ENCODE data around the gene NEK4. TPM values are rescaled to one million over a fixed set of nuclear protein-coding genes. Genes with fewer than 3 reads are reported as not detected.

NEK4 gene
- total and polyA plus RNA-seq, 10 of the 15 experiments (the other 5 are each of a cell fraction or from before 2014, with no cell fraction given): 7.0 to 29.1 (median 16.4) TPM

GRCh38 chr3:52787672-52788625 is 17.2 kb upstream of the NEK4 start (continued):
- no peak for TF ChIP-seq CUX1 (IDR thresholded peaks at IDR 0.05; ENCODE audit: insufficient replicate concordance, low read depth, low read length)
- no peak for TF ChIP-seq CREM (IDR thresholded peaks at IDR 0.05; ENCODE audit: low read depth)

DNA sequence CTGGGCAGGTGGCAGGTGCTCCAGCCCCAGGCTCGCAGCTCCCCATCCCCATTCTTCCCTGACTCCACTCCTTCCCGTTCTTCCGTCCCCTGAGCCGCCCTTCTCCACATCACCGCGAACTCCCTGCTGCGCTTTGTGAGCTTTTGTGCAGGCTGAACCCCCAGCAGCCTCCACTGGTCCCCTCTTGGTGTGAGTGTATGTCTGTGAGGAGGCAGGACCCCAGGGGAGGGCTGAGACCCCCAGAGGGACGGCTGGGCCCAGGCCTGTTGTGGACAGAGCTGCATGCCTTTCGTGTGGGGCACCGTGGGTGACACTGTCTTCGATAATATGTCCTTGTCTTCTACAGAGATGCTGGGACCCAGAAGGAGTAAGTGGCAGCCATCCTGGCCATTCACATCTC is 16.5 kb upstream of the NEK4 start:
- ChIA-PET RAD21 (ENCODE audit: unreplicated experiment) (no interaction called here), CTCF (interaction anchor here (1.1 kb wide), 1 partner anchor 34 kb away, joined by 3 read pairs; no protein-coding TSS in a partner anchor), SMC1A (ENCODE audit: uncharacterized antibody, unreplicated experiment) (no interaction called here), POLR2A (no interaction called here)
- no TSS peak for BruUV-seq (replicated peaks)
- Histone ChIP-seq H3K27me3 (replicated peaks in 1 of 2; ENCODE audit: control insufficient read depth in 2 of 2, insufficient read depth in 2 of 2, low read length in 1 of 2) (no peaks in the 10 kb centered on the region; a peak in 1 of 4 replicates), H3K27ac (ENCODE audit: control insufficient read depth, insufficient read depth) (no peak overlapping the region), H3K79me2 (ENCODE audit: control insufficient read depth, insufficient read depth, low read length) (no peaks in the 10 kb centered on the region), H3K36me3 (ENCODE audit: control insufficient read depth in 2 of 2, insufficient read depth in 2 of 2, low read length in 1 of 2) (no peaks in the 10 kb centered on the region), H2AFZ (ENCODE audit: control insufficient read depth, low read depth, low read length) (no peak overlapping the region), H3K9ac (ENCODE audit: control insufficient read depth, insufficient read depth, low read length) (no peak overlapping the region), H3K4me3 (no peak overlapping the region), H3K4me2 (ENCODE audit: control insufficient read depth, insufficient read depth) (no peak overlapping the region), H4K20me1 (ENCODE audit: control insufficient read depth, insufficient read depth) (no peaks in the 10 kb centered on the region), H3K4me1 (ENCODE audit: control insufficient read depth, insufficient read depth, low read length) (no peaks in the 10 kb centered on the region), H3K9me3 (replicated peaks; ENCODE audit: control insufficient read depth, insufficient read depth, low read length) (no peaks in the 10 kb centered on the region)
- intact Hi-C loops (cut with micrococcal nuclease; ENCODE audit: unreplicated experiment): no loop called here
- FAIRE-seq (no peak), DNase-seq (ENCODE audit: low read depth, low spot score) (no peak), ATAC-seq (no peak)
- in situ Hi-C loops (cut with MboI): no loop called here
- 63% methylated on average over 11 of the region's 11 CpGs for WGBS (ENCODE audit: insufficient coverage, insufficient replicate concordance, low lambda C conversion rate, missing lambda C conversion rate)
- TF ChIP-seq SUZ12 (IDR thresholded peaks at IDR 0.05; ENCODE audit: unreplicated experiment) (no peak), CEBPZ (IDR thresholded peaks at IDR 0.05; ENCODE audit: low read depth, low read length) (no peak), TCF12 (IDR thresholded peaks at IDR 0.05; ENCODE audit: low read depth, low read length) (no peak), FOXM1 (IDR thresholded peaks at IDR 0.05; ENCODE audit: low read depth, low read length) (no peak), POLR2AphosphoS2 (IDR thresholded peaks at IDR 0.05; ENCODE audit: low read depth, low read length) (no peak), SRF (IDR thresholded peaks at IDR 0.05; ENCODE audit: low read depth in 2 of 2, low read length in 2 of 2) (no peak)
- TF ChIP-seq, protein P1, sequence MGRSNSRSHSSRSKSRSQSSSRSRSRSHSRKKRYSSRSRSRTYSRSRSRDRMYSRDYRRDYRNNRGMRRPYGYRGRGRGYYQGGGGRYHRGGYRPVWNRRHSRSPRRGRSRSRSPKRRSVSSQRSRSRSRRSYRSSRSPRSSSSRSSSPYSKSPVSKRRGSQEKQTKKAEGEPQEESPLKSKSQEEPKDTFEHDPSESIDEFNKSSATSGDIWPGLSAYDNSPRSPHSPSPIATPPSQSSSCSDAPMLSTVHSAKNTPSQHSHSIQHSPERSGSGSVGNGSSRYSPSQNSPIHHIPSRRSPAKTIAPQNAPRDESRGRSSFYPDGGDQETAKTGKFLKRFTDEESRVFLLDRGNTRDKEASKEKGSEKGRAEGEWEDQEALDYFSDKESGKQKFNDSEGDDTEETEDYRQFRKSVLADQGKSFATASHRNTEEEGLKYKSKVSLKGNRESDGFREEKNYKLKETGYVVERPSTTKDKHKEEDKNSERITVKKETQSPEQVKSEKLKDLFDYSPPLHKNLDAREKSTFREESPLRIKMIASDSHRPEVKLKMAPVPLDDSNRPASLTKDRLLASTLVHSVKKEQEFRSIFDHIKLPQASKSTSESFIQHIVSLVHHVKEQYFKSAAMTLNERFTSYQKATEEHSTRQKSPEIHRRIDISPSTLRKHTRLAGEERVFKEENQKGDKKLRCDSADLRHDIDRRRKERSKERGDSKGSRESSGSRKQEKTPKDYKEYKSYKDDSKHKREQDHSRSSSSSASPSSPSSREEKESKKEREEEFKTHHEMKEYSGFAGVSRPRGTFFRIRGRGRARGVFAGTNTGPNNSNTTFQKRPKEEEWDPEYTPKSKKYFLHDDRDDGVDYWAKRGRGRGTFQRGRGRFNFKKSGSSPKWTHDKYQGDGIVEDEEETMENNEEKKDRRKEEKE (IDR thresholded peaks at IDR 0.05): no peak

Measured in GM12878 (cell line).